SK-N-SH (cell line): Measurements from ENCODE around the gene WDR49. TPM values are rescaled to one million over a fixed set of nuclear protein-coding genes. Genes with fewer than 3 reads are reported as not detected.

ENCODE experiments used
- CTCF ChIA-PET: fragments of 300-600, 350-600 bp; formaldehyde crosslinking; extraction: SDS; loops from one replicate; lab custom pipeline; 2021; lab: Yijun Ruan, JAX
- POLR2A ChIA-PET: fragments of 350-600 bp; sonication (Branson Sonifier 250); formaldehyde crosslinking; extraction: SDS; loops from one replicate; lab custom pipeline; 2020; ENCODE audit warnings: antibody characterized with exemption, inconsistent platforms; lab: Yijun Ruan, JAX
- DNase-seq: peaks from one replicate; pipeline ENCODE4 v3.0.0; 2012
- H2AFZ ChIP-seq: fragments of 200-600 bp; sonication (generic); 2 replicates; pipeline ENCODE4 v1.8.1; 2016; ENCODE audit warnings: antibody characterized with exemption, mild to moderate bottlenecking, low read depth
- H3F3A ChIP-seq: fragments of 200-600 bp; sonication (generic); replicated peaks from 2 replicates; pipeline ENCODE3; 2016; ENCODE audit warnings: antibody characterized with exemption, mild to moderate bottlenecking; ENCODE audit not compliant: insufficient read depth
- H3K27ac ChIP-seq, 2 experiments: fragments of 200-500 bp in 1 of 2; fragments of 200-600 bp in 1 of 2; sonication (Bioruptor generic) in 1 of 2; sonication (generic), shearing (Covaris generic) in 1 of 2; 2 replicates each; pipeline versions ENCODE4 v1.5.1 to v1.6.1; 2014 to 2016; ENCODE audit warnings: low read depth in 2 of 2, inconsistent platforms in 1 of 2, low read length in 1 of 2, mild to moderate bottlenecking in 1 of 2, mixed read lengths in 1 of 2
- H3K27me3 ChIP-seq: fragments of 200-600 bp; sonication (generic), shearing (Covaris generic); 2 replicates; pipeline ENCODE4 v1.6.1; 2016; ENCODE audit warnings: mixed run types; ENCODE audit not compliant: insufficient read depth
- H3K36me3 ChIP-seq, 2 experiments: fragments of 200-500 bp in 1 of 2; fragments of 200-600 bp in 1 of 2; sonication (Bioruptor generic) in 1 of 2; sonication (generic) in 1 of 2; replicated peaks in 1 of 2; 2 replicates each; pipeline versions ENCODE3 to v1.5.1; 2014 to 2016; ENCODE audit warnings: low read length in 1 of 2, mild to moderate bottlenecking in 1 of 2; ENCODE audit not compliant: insufficient read depth in 2 of 2, control insufficient read depth in 1 of 2
- H3K4me1 ChIP-seq, 2 experiments: fragments of 200-500 bp in 1 of 2; fragments of 200-600 bp in 1 of 2; sonication (Bioruptor generic) in 1 of 2; sonication (generic), shearing (Covaris generic) in 1 of 2; 2 replicates each; pipeline versions ENCODE4 v1.5.1 to v1.6.1; 2014 to 2016; ENCODE audit warnings: low read depth in 1 of 2, low read length in 1 of 2, mixed run types in 1 of 2; ENCODE audit not compliant: insufficient read depth in 2 of 2, control insufficient read depth in 1 of 2
- H3K4me2 ChIP-seq: fragments of 200-600 bp; sonication (generic), shearing (Covaris generic); 2 replicates; pipeline ENCODE4 v1.6.1; 2017; ENCODE audit warnings: mixed run types
- H3K4me3 ChIP-seq, 2 experiments: fragments of 200-500 bp in 1 of 2; fragments of 200-600 bp in 1 of 2; sonication (Bioruptor generic) in 1 of 2; sonication (generic), shearing (Covaris generic) in 1 of 2; 2 replicates each; pipeline versions ENCODE4 v1.5.1 to v1.8.1; 2014 to 2016; ENCODE audit warnings: low read depth in 2 of 2, inconsistent platforms in 1 of 2, low read length in 1 of 2, mild to moderate bottlenecking in 1 of 2, mixed read lengths in 1 of 2, moderate library complexity in 1 of 2
- H3K79me2 ChIP-seq: fragments of 200-600 bp; sonication (generic); 2 replicates; pipeline ENCODE4 v1.8.1; 2017; ENCODE audit warnings: mild to moderate bottlenecking; ENCODE audit not compliant: insufficient read depth
- H3K9ac ChIP-seq: fragments of 200-600 bp; sonication (generic); 2 replicates; pipeline ENCODE4 v1.6.1; 2017; ENCODE audit warnings: mixed run types
- H3K9me2 ChIP-seq: fragments of 200-600 bp; sonication (generic); 2 replicates; pipeline ENCODE4 v1.6.1; 2017; ENCODE audit warnings: mixed run types
- H3K9me3 ChIP-seq: fragments of 200-600 bp; sonication (generic); 2 replicates; pipeline ENCODE4 v1.6.1; 2017; ENCODE audit warnings: mixed run types, mild to moderate bottlenecking, moderate library complexity
- H4K20me1 ChIP-seq: fragments of 200-600 bp; sonication (generic); 2 replicates; pipeline ENCODE4 v1.6.1; 2017; ENCODE audit warnings: mild to moderate bottlenecking, mixed run types; ENCODE audit not compliant: insufficient read depth
- EP300 ChIP-seq, 2 experiments: IDR thresholded peaks; 2 replicates each; pipeline versions ENCODE4 v1.4.0 to v1.6.1; 2012; ENCODE audit warnings: borderline replicate concordance in 1 of 2, low read depth in 1 of 2, low read length in 1 of 2
- GABPA ChIP-seq: IDR thresholded peaks from 2 replicates; pipeline ENCODE4 v1.4.0; 2012; ENCODE audit warnings: low read depth, mild to moderate bottlenecking
- JUND ChIP-seq: IDR thresholded peaks from 2 replicates; pipeline ENCODE4 v1.4.0; 2012
- MEF2A ChIP-seq: IDR thresholded peaks from 2 replicates; pipeline ENCODE4 v1.4.0; 2012; ENCODE audit warnings: low read depth, borderline replicate concordance
- MXI1 ChIP-seq: IDR thresholded peaks from 2 replicates; pipeline ENCODE4 v1.6.1; 2012; ENCODE audit warnings: mild to moderate bottlenecking, low read depth, low read length, improper control_type of control experiment
- POLR2AphosphoS5 ChIP-seq: IDR thresholded peaks from 2 replicates; pipeline ENCODE4 v1.6.1; 2012; ENCODE audit warnings: low read depth, low read length
- RFX5 ChIP-seq: IDR thresholded peaks from 2 replicates; pipeline ENCODE4 v1.6.1; 2012; ENCODE audit warnings: mild to moderate bottlenecking, improper control_type of control experiment, low read length
- SIN3A ChIP-seq: IDR thresholded peaks from 2 replicates; pipeline ENCODE4 v1.6.1; 2012; ENCODE audit warnings: low read depth, mild to moderate bottlenecking, low read length, moderate library complexity, borderline replicate concordance
- SMC3 ChIP-seq: IDR thresholded peaks from 2 replicates; pipeline ENCODE4 v1.6.1; 2012; ENCODE audit warnings: low read depth, low read length, improper control_type of control experiment
- TEAD4 ChIP-seq: IDR thresholded peaks from 2 replicates; pipeline ENCODE4 v1.4.0; 2012; ENCODE audit warnings: mild to moderate bottlenecking, borderline replicate concordance; ENCODE audit not compliant: insufficient read depth
- YY1 ChIP-seq: IDR thresholded peaks from 2 replicates; pipeline ENCODE4 v1.4.0; 2012; ENCODE audit warnings: low read depth, mild to moderate bottlenecking
- WGBS: methylation state at CpG from one replicate; pipeline ENCODE4 v1.1.6; 2017; ENCODE audit warnings: low lambda C conversion rate; 5-methylcytosine and 5-hydroxymethylcytosine counted together
- polyA plus RNA-seq, 3 experiments: library from polyadenylated mRNA; depleted of rRNA; stranded (reverse); fragments of >200 nt; gene quantifications; 2 replicates each; pipeline ENCODE4 v1.2.3, GENCODE V29; 2012
- TF ChIP-seq, protein P1 (sequence below): IDR thresholded peaks from 2 replicates; pipeline ENCODE4; 2012

Gene WDR49
- polyA plus RNA-seq, 1 of the 3 experiments (the other 2 are of a cell fraction): not detected

DNA sequence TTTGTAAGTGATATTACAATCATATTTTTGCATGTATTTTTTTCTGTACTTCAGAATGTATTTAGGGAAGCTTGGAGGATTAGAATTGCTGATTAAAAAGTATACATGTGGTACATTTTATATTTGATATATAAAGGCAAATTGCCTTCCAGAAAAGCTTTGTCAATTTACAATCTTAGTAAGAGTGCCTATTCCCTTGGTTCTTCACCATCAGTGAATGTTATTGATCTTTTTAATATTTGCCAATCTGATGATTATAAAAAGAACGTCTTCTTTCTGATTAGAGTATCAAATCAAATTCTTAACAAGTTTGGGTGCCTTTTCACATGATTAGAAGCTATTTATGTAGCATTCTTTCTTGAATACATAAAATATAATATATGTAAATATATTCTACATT is 9.1 kb downstream of the WDR49 start:
- Histone ChIP-seq H3K27me3 (no peaks in the 10 kb centered on the region), H3K4me1 (no peaks in the 10 kb centered on the region), H4K20me1 (no peaks in the 10 kb centered on the region), H3K4me3 (no peak overlapping the region), H3K27ac (no peak overlapping the region), H3K4me2 (no peak overlapping the region), H3K36me3 (no peaks in the 10 kb centered on the region), H3K79me2 (no peaks in the 10 kb centered on the region), H3K9me2 (no peaks in the 10 kb centered on the region), H3K9me3 (no peaks in the 10 kb centered on the region), H3K9ac (no peak overlapping the region), H2AFZ (no peak overlapping the region), H3F3A (no peaks in the 10 kb centered on the region)
- ChIA-PET CTCF (interaction anchor here (0.9 kb wide), 1 partner anchor 40 kb away, joined by 3 read pairs; no protein-coding TSS in a partner anchor), POLR2A (no interaction called here)
- no peak for DNase-seq
- WGBS: 4% methylated on average over 1 of the region's 1 CpG
- TF ChIP-seq POLR2AphosphoS5 (no peak), MEF2A (no peak), YY1 (no peak), MXI1 (no peak), EP300 (IDR thresholded peaks at IDR 0.05; ENCODE audit: borderline replicate concordance in 1 of 2, low read depth in 1 of 2, low read length in 1 of 2) (no peak), RFX5 (no peak), JUND (no peak)

DNA sequence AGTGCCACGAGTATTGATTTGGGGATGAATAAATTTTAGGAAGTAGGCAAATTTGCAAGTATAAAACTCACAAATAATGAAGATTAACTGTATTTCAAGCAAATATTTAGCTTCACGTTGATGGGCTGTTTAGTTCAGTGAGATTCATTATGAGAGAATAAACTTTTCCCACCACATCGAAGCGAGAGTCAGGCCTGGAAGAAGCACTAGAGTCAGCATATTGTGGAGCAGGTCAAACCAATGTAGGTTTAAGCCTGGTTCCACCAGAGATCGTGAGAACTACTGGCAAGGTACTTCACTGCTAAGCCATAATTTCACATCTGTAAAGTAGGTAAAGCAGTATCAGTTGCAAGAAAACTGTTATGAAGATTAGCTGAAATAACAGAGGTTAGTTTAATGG is 22.3 kb downstream of the WDR49 start:
- whole genome bisulfite sequencing: 16% methylated on average over 5 of the region's 5 CpGs
- Histone ChIP-seq H2AFZ (peak overlapping the region; percentile 3; the same call in 1 of the 2 replicates), H3K9me2 (no peaks in the 10 kb centered on the region), H3K9me3 (no peaks in the 10 kb centered on the region), H3K79me2 (no peaks in the 10 kb centered on the region), H3K9ac (no peak overlapping the region), H3K27me3 (no peaks in the 10 kb centered on the region), H3K4me2 (no peak overlapping the region), H3K4me3 (no peak overlapping the region), H3K27ac (no peak overlapping the region), H3F3A (no peaks in the 10 kb centered on the region), H3K4me1 (no peaks in the 10 kb centered on the region), H4K20me1 (no peaks in the 10 kb centered on the region), H3K36me3 (no peaks in the 10 kb centered on the region)
- TF ChIP-seq GABPA: no peak
- ChIA-PET CTCF (no interaction called here), POLR2A (no interaction called here)
- no peak for DNase-seq

DNA sequence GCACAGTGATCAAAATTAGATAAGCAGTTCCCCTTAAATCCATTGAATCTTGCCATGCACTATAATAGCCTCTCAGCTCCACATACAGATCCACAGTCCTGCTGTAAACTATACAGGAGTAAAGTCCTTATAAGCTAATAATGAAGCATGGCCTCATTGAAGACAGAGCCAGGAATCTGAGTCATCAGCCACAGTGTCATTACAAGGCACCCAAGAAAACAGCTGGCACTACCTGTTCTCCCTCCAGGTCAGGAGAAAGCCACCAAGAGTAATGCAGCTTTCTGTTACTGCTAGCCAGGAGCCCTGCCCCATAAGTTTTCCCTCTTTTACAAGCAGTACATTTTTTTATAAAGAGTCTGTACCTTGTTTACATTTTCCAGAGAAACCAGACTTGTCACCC is 27.3 kb downstream of the WDR49 start:
- no peaks in the 10 kb centered on the region for H3K27me3 ChIP-seq
- no peaks in the 10 kb centered on the region for H3F3A ChIP-seq
- no peak overlapping the region for H3K4me2 ChIP-seq
- no peak overlapping the region for H3K9ac ChIP-seq
- ChIA-PET POLR2A (no interaction called here), CTCF (no interaction called here)
- H3K4me1 ChIP-seq: no peaks in the 10 kb centered on the region
- TF ChIP-seq, protein P1, sequence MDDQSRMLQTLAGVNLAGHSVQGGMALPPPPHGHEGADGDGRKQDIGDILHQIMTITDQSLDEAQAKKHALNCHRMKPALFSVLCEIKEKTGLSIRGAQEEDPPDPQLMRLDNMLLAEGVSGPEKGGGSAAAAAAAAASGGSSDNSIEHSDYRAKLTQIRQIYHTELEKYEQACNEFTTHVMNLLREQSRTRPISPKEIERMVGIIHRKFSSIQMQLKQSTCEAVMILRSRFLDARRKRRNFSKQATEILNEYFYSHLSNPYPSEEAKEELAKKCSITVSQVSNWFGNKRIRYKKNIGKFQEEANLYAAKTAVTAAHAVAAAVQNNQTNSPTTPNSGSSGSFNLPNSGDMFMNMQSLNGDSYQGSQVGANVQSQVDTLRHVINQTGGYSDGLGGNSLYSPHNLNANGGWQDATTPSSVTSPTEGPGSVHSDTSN: no peak
- no peak for TF ChIP-seq TEAD4
- no peak for TF ChIP-seq SIN3A
- TF ChIP-seq SMC3: no peak
- no peaks in the 10 kb centered on the region for H4K20me1 ChIP-seq
- H3K27ac ChIP-seq: no peak overlapping the region
- no peaks in the 10 kb centered on the region for H3K79me2 ChIP-seq
- no peaks in the 10 kb centered on the region for H3K9me2 ChIP-seq
- H3K4me3 ChIP-seq: no peak overlapping the region
- H3K36me3 ChIP-seq: no peaks in the 10 kb centered on the region
- no peak for DNase-seq
- H2AFZ ChIP-seq: no peak overlapping the region
- no peaks in the 10 kb centered on the region for H3K9me3 ChIP-seq
